IMR-90 (cell line): ENCODE results near the gene TSTD2. TPM values are rescaled to one million over a fixed set of nuclear protein-coding genes. Genes with fewer than 3 reads are reported as not detected.

Source experiments
- ATAC-seq: fragments of 200-7000 bp; cut with Tn5 transposase; 2 replicates; pipeline ENCODE4 v1.9.1; 2020; ENCODE audit warnings: low read depth, mild to moderate bottlenecking, moderate library complexity
- BruUV-seq: library from RNA; stranded (reverse); fragments of 400-500 nt; replicated peaks from 2 replicates; lab custom pipeline; 2021; lab: Mats Ljungman, UMichigan
- CTCF ChIA-PET: fragments of 300-600 bp; formaldehyde crosslinking; extraction: SDS; loops from one replicate; lab custom pipeline; 2021; ENCODE audit warnings: antibody characterized with exemption; lab: Yijun Ruan, JAX
- POLR2A ChIA-PET: fragments of 300-600 bp; sonication (Branson Sonifier 250); formaldehyde crosslinking; loops from one replicate; lab custom pipeline; 2022; ENCODE audit warnings: antibody characterized with exemption; ENCODE audit not compliant: unreplicated experiment; lab: Charles Lee
- DNase-seq: peaks from one replicate; pipeline ENCODE4 v3.0.0; 2013
- H2AFZ ChIP-seq: replicated peaks from 2 replicates; pipeline ENCODE3; 2013; ENCODE audit warnings: low read length, mild to moderate bottlenecking; ENCODE audit not compliant: poor library complexity
- H2AK5ac ChIP-seq: 2 replicates; pipeline ENCODE4 v1.6.1; 2013; ENCODE audit warnings: low read depth, low read length, inconsistent platforms
- H2AK9ac ChIP-seq: replicated peaks from 2 replicates; pipeline ENCODE3; 2013; ENCODE audit warnings: mild to moderate bottlenecking, low read depth, low read length, moderate library complexity; ENCODE audit not compliant: poor library complexity
- H2BK120ac ChIP-seq: 2 replicates; pipeline ENCODE4 v1.6.1; 2013; ENCODE audit warnings: low read depth, low read length, inconsistent platforms
- H2BK15ac ChIP-seq: 3 replicates; pipeline ENCODE4 v1.6.1; 2013; ENCODE audit warnings: low read depth, low read length, inconsistent platforms
- H2BK20ac ChIP-seq: 2 replicates; pipeline ENCODE4 v1.6.1; 2013; ENCODE audit warnings: low read depth, mild to moderate bottlenecking, inconsistent platforms, low read length, moderate library complexity
- H2BK5ac ChIP-seq: 2 replicates; pipeline ENCODE4 v1.6.1; 2013; ENCODE audit warnings: mild to moderate bottlenecking, low read depth, low read length, inconsistent platforms; ENCODE audit not compliant: poor library complexity, severe bottlenecking
- H3K14ac ChIP-seq: replicated peaks from 2 replicates; pipeline ENCODE4 v1.6.1; 2013; ENCODE audit warnings: low read depth, low read length, inconsistent platforms
- H3K18ac ChIP-seq: 2 replicates; pipeline ENCODE4 v1.6.1; 2013; ENCODE audit warnings: low read depth, low read length, control low read depth
- H3K23ac ChIP-seq: 2 replicates; pipeline ENCODE4 v1.6.1; 2013; ENCODE audit warnings: low read depth, low read length, inconsistent platforms
- H3K27ac ChIP-seq: 2 replicates; pipeline ENCODE4 v1.5.1; 2013; ENCODE audit warnings: mild to moderate bottlenecking, control low read depth, low read length; ENCODE audit not compliant: insufficient read depth
- H3K27me3 ChIP-seq: 2 replicates; pipeline ENCODE4 v1.6.1; 2013; ENCODE audit warnings: low read length; ENCODE audit not compliant: control insufficient read depth, insufficient read depth
- H3K36me3 ChIP-seq: 2 replicates; pipeline ENCODE4 v1.6.1; 2013; ENCODE audit warnings: low read length, mixed read lengths; ENCODE audit not compliant: control insufficient read depth, insufficient read depth
- H3K4ac ChIP-seq: 2 replicates; pipeline ENCODE4 v1.6.1; 2013; ENCODE audit warnings: low read depth, low read length, inconsistent platforms
- H3K4me1 ChIP-seq: 2 replicates; pipeline ENCODE4 v1.6.1; 2013; ENCODE audit warnings: low read length, mixed read lengths; ENCODE audit not compliant: control insufficient read depth, insufficient read depth
- H3K4me2 ChIP-seq: 2 replicates; pipeline ENCODE4 v1.6.1; 2013; ENCODE audit warnings: low read depth, mild to moderate bottlenecking, control low read depth, low read length, moderate library complexity
- H3K4me3 ChIP-seq: 2 replicates; pipeline ENCODE4 v1.5.1; 2013; ENCODE audit warnings: low read depth, mild to moderate bottlenecking, control low read depth, low read length, moderate library complexity; ENCODE audit not compliant: insufficient read depth
- H3K56ac ChIP-seq: 2 replicates; pipeline ENCODE4 v1.6.1; 2013; ENCODE audit warnings: low read length, inconsistent platforms; ENCODE audit not compliant: insufficient read depth; ENCODE audit errors: extremely low read depth
- H3K79me1 ChIP-seq, 2 experiments: 2 replicates each; pipeline ENCODE4 v1.6.1; 2013; ENCODE audit warnings: low read length in 2 of 2, inconsistent platforms in 1 of 2, low read depth in 1 of 2
- H3K9ac ChIP-seq: 2 replicates; pipeline ENCODE4 v1.6.1; 2013; ENCODE audit warnings: low read depth, low read length, control low read depth
- H3K9me1 ChIP-seq: 2 replicates; pipeline ENCODE4 v1.6.1; 2013; ENCODE audit warnings: low read length, inconsistent platforms; ENCODE audit not compliant: insufficient read depth
- H3K9me3 ChIP-seq: 2 replicates; pipeline ENCODE4 v1.6.1; 2013; ENCODE audit warnings: low read length; ENCODE audit not compliant: control insufficient read depth, insufficient read depth
- H4K20me1 ChIP-seq: 2 replicates; pipeline ENCODE4 v1.6.1; 2013; ENCODE audit warnings: low read length, inconsistent platforms; ENCODE audit not compliant: insufficient read depth
- H4K5ac ChIP-seq: 2 replicates; pipeline ENCODE4 v1.6.1; 2013; ENCODE audit warnings: mild to moderate bottlenecking, low read depth, low read length, control low read depth
- H4K8ac ChIP-seq, 2 experiments: 2 replicates each; pipeline ENCODE4 v1.6.1; 2013; ENCODE audit warnings: low read depth in 2 of 2, low read length in 2 of 2, control low read depth in 1 of 2, inconsistent platforms in 1 of 2
- H4K91ac ChIP-seq: 2 replicates; pipeline ENCODE4 v1.6.1; 2013; ENCODE audit warnings: low read depth, low read length, inconsistent platforms; ENCODE audit not compliant: insufficient read depth
- CHD1 ChIP-seq: IDR thresholded peaks from 2 replicates; pipeline ENCODE4 v1.6.1; 2012; ENCODE audit warnings: low read depth, low read length, improper control_type of control experiment
- CTCF ChIP-seq: conservative IDR thresholded peaks from 2 replicates; pipeline ENCODE4 v1.5.1; 2012; ENCODE audit warnings: mild to moderate bottlenecking, low read depth, low read length, improper control_type of control experiment
- FOS ChIP-seq: fragments of 150-350 bp; IDR thresholded peaks from 2 replicates; pipeline ENCODE4 v1.6.1; 2016; ENCODE audit warnings: low read depth, low read length
- MAFK ChIP-seq: IDR thresholded peaks from 2 replicates; pipeline ENCODE4 v1.6.1; 2012; ENCODE audit warnings: low read depth, low read length, improper control_type of control experiment
- MXI1 ChIP-seq: IDR thresholded peaks from 2 replicates; pipeline ENCODE4 v1.6.1; 2012; ENCODE audit warnings: low read depth, mild to moderate bottlenecking, low read length, moderate library complexity, borderline replicate concordance
- NFE2L2 ChIP-seq: fragments of 150-350 bp; IDR thresholded peaks from 2 replicates; pipeline ENCODE4 v1.6.1; 2016; ENCODE audit warnings: low read depth, mild to moderate bottlenecking, low read length
- RAD21 ChIP-seq: IDR thresholded peaks from 2 replicates; pipeline ENCODE4 v1.6.1; 2012; ENCODE audit warnings: low read length, improper control_type of control experiment
- SMC3 ChIP-seq: fragments of 150-350 bp; IDR thresholded peaks from 2 replicates; pipeline ENCODE4 v1.6.1; 2016; ENCODE audit warnings: low read depth, mild to moderate bottlenecking, antibody characterized with exemption, low read length, moderate library complexity
- USF2 ChIP-seq: fragments of 150-350 bp; IDR thresholded peaks from 2 replicates; pipeline ENCODE4 v1.6.1; 2017; ENCODE audit warnings: mild to moderate bottlenecking, antibody characterized with exemption, low read length, low read depth
- WGBS, 2 experiments: methylation state at CpG; one replicate each; pipeline versions ENCODE4 v1.1.5 to v1.1.7; 2013; ENCODE audit warnings: missing lambda C conversion rate in 2 of 2; ENCODE audit not compliant: insufficient read length in 1 of 2; ENCODE audit errors: extremely low coverage in 2 of 2; 5-methylcytosine and 5-hydroxymethylcytosine counted together
- dilution Hi-C: fragments of 300-500 bp; cut with HindIII; formaldehyde crosslinking; loops from one replicate; pipeline ENCODE4 v1.14.3; 2018; ENCODE audit warnings: low sequenced_read_pairs; ENCODE audit not compliant: unreplicated experiment
- in situ Hi-C: fragments of 300-500 bp; cut with MboI; formaldehyde crosslinking; loops from 3 replicates; pipeline ENCODE4 v1.14.3; 2019; ENCODE audit warnings: low sequenced_read_pairs, inconsistent platforms, mixed read lengths
- intact Hi-C: fragments of 100-400 bp; cut with micrococcal nuclease; formaldehyde crosslinking; loops from 2 replicates; pipeline ENCODE4 v1.10.0; 2022
- polyA plus RNA-seq, 3 experiments: library from polyadenylated mRNA; depleted of rRNA; stranded (reverse); fragments of >200 nt; gene quantifications; 2 replicates each; pipeline ENCODE4 v1.2.3, GENCODE V29; 2012; ENCODE audit warnings: low replicate concordance in 1 of 3
- total RNA-seq: library from RNA; depleted of rRNA; stranded (reverse); fragments of >200 nt; gene quantifications from 2 replicates; pipeline ENCODE4 v1.2.3, GENCODE V29; 2012
- TF ChIP-seq, protein P1 (sequence below): fragments of 150-350 bp; IDR thresholded peaks from 2 replicates; pipeline ENCODE4 v1.6.1; 2016; ENCODE audit warnings: low read depth, mild to moderate bottlenecking, low read length, moderate library complexity, borderline replicate concordance

Gene TSTD2
- total and polyA plus RNA-seq, 2 of the 4 experiments (the other 2 are of a cell fraction), result 11.2 to 16.3 TPM

DNA sequence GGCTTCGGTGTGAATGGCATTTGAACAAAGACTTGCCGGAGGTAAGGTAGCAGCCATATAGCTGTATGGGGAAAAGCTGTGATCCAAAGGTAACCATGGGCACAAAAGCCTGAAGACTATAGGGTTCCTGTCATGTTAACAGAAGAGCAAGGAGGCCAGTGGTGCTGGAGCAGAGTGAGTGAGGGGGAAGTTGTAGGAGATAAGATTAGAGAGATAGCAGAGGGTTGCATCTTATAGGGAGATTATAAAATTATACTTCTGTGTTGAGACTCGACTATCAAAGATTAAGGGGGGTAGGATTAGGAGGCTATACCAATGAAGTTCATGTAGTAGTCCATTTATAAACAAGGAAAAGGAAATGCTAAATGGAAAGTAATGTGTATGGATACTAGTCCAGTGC is 3.7 kb upstream of the TSTD2 start:
- POLR2A ChIA-PET, result no interaction called here
- CTCF ChIA-PET, result no interaction called here
- WGBS, 2 experiments, result 100% methylated on average over 2 of the region's 3 CpGs; no CpG with 5 or more reads in 1 of the 2 experiments

More for the DNA sequence above, 3.7 kb upstream of the TSTD2 start:
- H3K9me3 ChIP-seq, result no peaks in the 10 kb centered on the region
- H3K4ac ChIP-seq, result no peak overlapping the region
- no peaks in the 10 kb centered on the region for H3K9me1 ChIP-seq
- ATAC-seq, result no peak
- no peak overlapping the region for H3K4me3 ChIP-seq
- H2BK5ac ChIP-seq, result no peak overlapping the region
- TF ChIP-seq NFE2L2 (no peak), RAD21 (no peak), USF2 (no peak), CHD1 (no peak), SMC3 (no peak), FOS (no peak), MAFK (no peak), MXI1 (no peak), CTCF (no peak)
- TF ChIP-seq, protein P1, sequence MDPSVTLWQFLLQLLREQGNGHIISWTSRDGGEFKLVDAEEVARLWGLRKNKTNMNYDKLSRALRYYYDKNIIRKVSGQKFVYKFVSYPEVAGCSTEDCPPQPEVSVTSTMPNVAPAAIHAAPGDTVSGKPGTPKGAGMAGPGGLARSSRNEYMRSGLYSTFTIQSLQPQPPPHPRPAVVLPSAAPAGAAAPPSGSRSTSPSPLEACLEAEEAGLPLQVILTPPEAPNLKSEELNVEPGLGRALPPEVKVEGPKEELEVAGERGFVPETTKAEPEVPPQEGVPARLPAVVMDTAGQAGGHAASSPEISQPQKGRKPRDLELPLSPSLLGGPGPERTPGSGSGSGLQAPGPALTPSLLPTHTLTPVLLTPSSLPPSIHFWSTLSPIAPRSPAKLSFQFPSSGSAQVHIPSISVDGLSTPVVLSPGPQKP, result no peak
- no peak overlapping the region for H4K5ac ChIP-seq
- no peak for DNase-seq
- dilution Hi-C loops, result no loop called here
- peaks cover 1% of the 10 kb centered on the region; the same call in 1 of the 2 replicates for H3K36me3 ChIP-seq
- no peaks in the 10 kb centered on the region for H3K27me3 ChIP-seq
- no peak overlapping the region for H4K91ac ChIP-seq
- H4K8ac ChIP-seq, result no peak overlapping the region
- no peak overlapping the region for H2AFZ ChIP-seq
- in situ Hi-C loops, result no loop called here
- no peak overlapping the region for H2AK9ac ChIP-seq
- H2BK120ac ChIP-seq, result no peak overlapping the region
- H3K14ac ChIP-seq, result no peak overlapping the region
- H3K4me1 ChIP-seq, result peaks cover 6% of the 10 kb centered on the region
- no peak overlapping the region for H2BK15ac ChIP-seq
- peak overlapping the region; percentile 24; the same call in 1 of the 2 replicates for H3K23ac ChIP-seq
- intact Hi-C loops, result no loop called here
- no peak overlapping the region for H3K9ac ChIP-seq
- H2AK5ac ChIP-seq, result no peak overlapping the region
- H3K27ac ChIP-seq, result no peak overlapping the region
- H3K56ac ChIP-seq, result no peak overlapping the region
- H3K79me1 ChIP-seq, result peaks cover 15 to 42% of the 10 kb centered on the region in 2 experiments
- H3K4me2 ChIP-seq, result peak overlapping the region; percentile 26; the same call in 1 of the 2 replicates
- peaks cover 50% of the 10 kb centered on the region for H4K20me1 ChIP-seq
- no peak overlapping the region for H2BK20ac ChIP-seq
- H3K18ac ChIP-seq, result no peak overlapping the region
- no TSS peak for BruUV-seq
